HCT116 (cell line): ENCODE measurements around the gene GMPR2. TPM values are rescaled to one million over a fixed set of nuclear protein-coding genes. Genes with fewer than 3 reads are reported as not detected.

Source experiments
- ATAC-seq: fragments of 200-7000 bp; cut with Tn5 transposase; 2 replicates; pipeline ENCODE4 v1.9.1; 2020; ENCODE audit warnings: mild to moderate bottlenecking, moderate library complexity
- BruUV-seq: library from RNA; stranded (reverse); fragments of 400-500 nt; replicated peaks from 2 replicates; lab custom pipeline; 2021; lab: Mats Ljungman, UMichigan
- CTCF ChIA-PET: fragments of 300-600 bp; sonication (Branson Sonifier 250); formaldehyde crosslinking; loops from one replicate; lab custom pipeline; 2021; ENCODE audit warnings: antibody characterized with exemption; lab: Charles Lee
- POLR2A ChIA-PET: fragments of 300-600, 350-600 bp; sonication (Branson Sonifier 250); formaldehyde crosslinking; loops from one replicate; lab custom pipeline; 2021; ENCODE audit warnings: antibody characterized with exemption; lab: Charles Lee
- RAD21 ChIA-PET, 2 experiments: fragments of 300-600 bp; sonication (Branson Sonifier 250); formaldehyde crosslinking; loops; one replicate each; lab custom pipeline; 2023; ENCODE audit warnings: low total read pairs in 2 of 2; ENCODE audit not compliant: uncharacterized antibody in 2 of 2, unreplicated experiment in 2 of 2, low non-redundant PET in 1 of 2; lab: Charles Lee
- DNase-seq: peaks from one replicate; pipeline ENCODE4 v3.0.0-alpha.2; 2010; ENCODE audit warnings: low read depth, low spot score
- H2AFZ ChIP-seq: fragments of 200-600 bp; shearing (Covaris generic), sonication (generic); 2 replicates; pipeline ENCODE4 v1.6.1; 2017; ENCODE audit warnings: low read depth, mixed run types, mixed read lengths, antibody characterized with exemption, low read length; ENCODE audit not compliant: poor library complexity, severe bottlenecking
- H3K27ac ChIP-seq: 2 replicates; pipeline ENCODE4 v1.5.1; 2012; ENCODE audit warnings: low read depth, low read length
- H3K27me3 ChIP-seq: fragments of 200-600 bp; sonication (generic); 2 replicates; pipeline ENCODE4 v1.6.1; 2016; ENCODE audit warnings: mixed run types, low read length, mixed read lengths; ENCODE audit not compliant: insufficient read depth
- H3K36me3 ChIP-seq, 2 experiments: fragments of 200-500 bp in 1 of 2; fragments of 200-600 bp in 1 of 2; sonication (Bioruptor generic) in 1 of 2; sonication (generic) in 1 of 2; 2 replicates each; pipeline versions ENCODE4 v1.5.1 to v1.6.1; 2014 to 2016; ENCODE audit warnings: low read length in 2 of 2, inconsistent platforms in 1 of 2, mixed read lengths in 1 of 2, mixed run types in 1 of 2; ENCODE audit not compliant: insufficient read depth in 2 of 2, control insufficient read depth in 1 of 2
- H3K4me1 ChIP-seq, 2 experiments: fragments of 200-600 bp in 1 of 2; sonication (generic) in 1 of 2; 2 replicates each; pipeline versions ENCODE4 v1.5.1 to v1.6.1; 2012 to 2017; ENCODE audit warnings: low read length in 2 of 2, inconsistent platforms in 1 of 2, mild to moderate bottlenecking in 1 of 2, mixed read lengths in 1 of 2, mixed run types in 1 of 2, moderate library complexity in 1 of 2; ENCODE audit not compliant: insufficient read depth in 2 of 2, control insufficient read depth in 1 of 2
- H3K4me2 ChIP-seq: fragments of 200-600 bp; sonication (generic); 2 replicates; pipeline ENCODE4 v1.6.1; 2017; ENCODE audit warnings: mixed run types, low read length, mixed read lengths
- H3K4me3 ChIP-seq, 2 experiments: fragments of 200-600 bp in 1 of 2; sonication (generic) in 1 of 2; replicated peaks in 1 of 2; 2 replicates each; pipeline ENCODE4 v1.5.1; 2011 to 2016; ENCODE audit warnings: low read length in 2 of 2, control low read depth in 1 of 2, low read depth in 1 of 2, mild to moderate bottlenecking in 1 of 2, mixed read lengths in 1 of 2, mixed run types in 1 of 2
- H3K79me2 ChIP-seq: fragments of 200-600 bp; sonication (generic); 2 replicates; pipeline ENCODE4 v1.6.1; 2017; ENCODE audit warnings: mild to moderate bottlenecking, mixed run types, low read length, moderate library complexity, mixed read lengths; ENCODE audit not compliant: insufficient read depth
- H3K9ac ChIP-seq: fragments of 200-600 bp; sonication (generic); 2 replicates; pipeline ENCODE4 v1.6.1; 2016; ENCODE audit warnings: low read length, mixed read lengths
- H3K9me2 ChIP-seq: fragments of 200-600 bp; sonication (generic), shearing (Covaris generic); 2 replicates; pipeline ENCODE4 v1.6.1; 2017; ENCODE audit warnings: mixed run types, mild to moderate bottlenecking, moderate library complexity; ENCODE audit not compliant: insufficient read depth
- H3K9me3 ChIP-seq, 2 experiments: fragments of 200-500 bp in 1 of 2; fragments of 200-600 bp in 1 of 2; sonication (Bioruptor generic) in 1 of 2; sonication (generic) in 1 of 2; 2 replicates each; pipeline ENCODE4 v1.6.1; 2014 to 2017; ENCODE audit warnings: low read length in 2 of 2, mixed read lengths in 2 of 2, inconsistent platforms in 1 of 2, low read depth in 1 of 2, mild to moderate bottlenecking in 1 of 2, mixed run types in 1 of 2, moderate library complexity in 1 of 2; ENCODE audit not compliant: control insufficient read depth in 1 of 2, insufficient read depth in 1 of 2
- H4K20me1 ChIP-seq: fragments of 200-600 bp; sonication (generic), shearing (Covaris generic); 2 replicates; pipeline ENCODE4 v1.6.1; 2017; ENCODE audit warnings: mixed run types, mild to moderate bottlenecking, moderate library complexity; ENCODE audit not compliant: insufficient read depth
- ATF3 ChIP-seq: IDR thresholded peaks from 2 replicates; pipeline ENCODE4 v1.6.1; 2012
- CBX3 ChIP-seq: IDR thresholded peaks from 2 replicates; pipeline ENCODE4 v1.6.1; 2012; ENCODE audit warnings: low read depth
- EGR1 ChIP-seq: IDR thresholded peaks from 2 replicates; pipeline ENCODE4 v1.6.1; 2012; ENCODE audit warnings: low read depth
- FOSL1 ChIP-seq: IDR thresholded peaks from 2 replicates; pipeline ENCODE4 v1.6.1; 2012; ENCODE audit warnings: low read depth
- POLR2AphosphoS5 ChIP-seq: IDR thresholded peaks from 2 replicates; pipeline ENCODE4 v1.6.1; 2011; ENCODE audit warnings: mild to moderate bottlenecking, low read depth, low read length, moderate library complexity
- SIN3A ChIP-seq: IDR thresholded peaks from 2 replicates; pipeline ENCODE4 v1.6.1; 2012; ENCODE audit warnings: low read depth
- SP1 ChIP-seq: IDR thresholded peaks from 2 replicates; pipeline ENCODE4 v1.6.1; 2012; ENCODE audit warnings: low read depth
- TCF7L2 ChIP-seq: IDR thresholded peaks from 2 replicates; pipeline ENCODE4 v1.7.0; 2011; ENCODE audit warnings: borderline replicate concordance, inconsistent platforms; ENCODE audit not compliant: insufficient read depth, insufficient read length; ENCODE audit errors: extremely low read depth
- ZNF274 ChIP-seq: fragments of 200-500 bp; sonication (Bioruptor generic); IDR thresholded peaks from 2 replicates; pipeline ENCODE4 v1.6.1; 2014; ENCODE audit warnings: mild to moderate bottlenecking, low read depth, low read length, inconsistent platforms
- intact Hi-C: fragments of 100-400 bp; cut with micrococcal nuclease; formaldehyde crosslinking; loops from 2 replicates; pipeline ENCODE4 v1.10.0; 2022
- total RNA-seq: library from RNA; stranded (reverse); gene quantifications from one replicate; pipeline ENCODE4 v1.2.1, GENCODE V29; 2021; ENCODE audit not compliant: unreplicated experiment
- TF ChIP-seq, protein P1 (sequence below), 3 experiments: fragments of 200-600 bp in 1 of 3; sonication (generic) in 1 of 3; IDR thresholded peaks in 2 of 3; conservative IDR thresholded peaks in 1 of 3; 2 replicates each; pipeline ENCODE4 v1.5.1; 2012 to 2017; ENCODE audit warnings: low read depth in 2 of 3, low read length in 2 of 3, antibody characterized with exemption in 1 of 3, borderline replicate concordance in 1 of 3, control low read depth in 1 of 3, mild to moderate bottlenecking in 1 of 3, mixed read lengths in 1 of 3, mixed run types in 1 of 3, moderate library complexity in 1 of 3; ENCODE audit not compliant: insufficient read depth in 1 of 3

Gene GMPR2
- total RNA-seq, 1 experiment from 2014 or later: 66.9 TPM

GRCh38 chr14:24192933-24193332, 39.8 kb upstream of the GMPR2 start:
- Histone ChIP-seq H3K27me3 (no peaks in the 10 kb centered on the region), H4K20me1 (no peaks in the 10 kb centered on the region), H3K79me2 (peaks cover 39% of the 10 kb centered on the region), H2AFZ (no peak overlapping the region), H3K27ac (no peak overlapping the region), H3K4me1 (peaks cover 23 to 35% of the 10 kb centered on the region in 2 experiments), H3K4me2 (no peak overlapping the region), H3K36me3 (peaks cover 8 to 12% of the 10 kb centered on the region in 2 experiments; a peak in 3 of 4 replicates), H3K9me3 (no peaks in the 10 kb centered on the region), H3K9me2 (no peaks in the 10 kb centered on the region), H3K9ac (no peak overlapping the region), H3K4me3 (no peak overlapping the region)
- TF ChIP-seq EGR1: no peak
- no peak for TF ChIP-seq ZNF274
- TF ChIP-seq FOSL1: no peak
- TF ChIP-seq POLR2AphosphoS5: no peak
- TF ChIP-seq, protein P1, sequence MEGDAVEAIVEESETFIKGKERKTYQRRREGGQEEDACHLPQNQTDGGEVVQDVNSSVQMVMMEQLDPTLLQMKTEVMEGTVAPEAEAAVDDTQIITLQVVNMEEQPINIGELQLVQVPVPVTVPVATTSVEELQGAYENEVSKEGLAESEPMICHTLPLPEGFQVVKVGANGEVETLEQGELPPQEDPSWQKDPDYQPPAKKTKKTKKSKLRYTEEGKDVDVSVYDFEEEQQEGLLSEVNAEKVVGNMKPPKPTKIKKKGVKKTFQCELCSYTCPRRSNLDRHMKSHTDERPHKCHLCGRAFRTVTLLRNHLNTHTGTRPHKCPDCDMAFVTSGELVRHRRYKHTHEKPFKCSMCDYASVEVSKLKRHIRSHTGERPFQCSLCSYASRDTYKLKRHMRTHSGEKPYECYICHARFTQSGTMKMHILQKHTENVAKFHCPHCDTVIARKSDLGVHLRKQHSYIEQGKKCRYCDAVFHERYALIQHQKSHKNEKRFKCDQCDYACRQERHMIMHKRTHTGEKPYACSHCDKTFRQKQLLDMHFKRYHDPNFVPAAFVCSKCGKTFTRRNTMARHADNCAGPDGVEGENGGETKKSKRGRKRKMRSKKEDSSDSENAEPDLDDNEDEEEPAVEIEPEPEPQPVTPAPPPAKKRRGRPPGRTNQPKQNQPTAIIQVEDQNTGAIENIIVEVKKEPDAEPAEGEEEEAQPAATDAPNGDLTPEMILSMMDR (IDR thresholded peaks at IDR 0.05 in 2 of 3, conservative IDR thresholded peaks at IDR 0.05 in 1 of 3; ENCODE audit: borderline replicate concordance in 1 of 3, insufficient read depth in 1 of 3, low read depth in 2 of 3, low read length in 2 of 3): no peak
- TF ChIP-seq SP1: no peak
- no peak for TF ChIP-seq SIN3A
- TF ChIP-seq TCF7L2: no peak
- TF ChIP-seq ATF3: no peak
- TF ChIP-seq CBX3: no peak
- ChIA-PET POLR2A (no interaction called here), CTCF (no interaction called here), RAD21 (no interaction called here)
- DNase-seq: no peak
- ATAC-seq: no peak
- BruUV-seq: no TSS peak
- intact Hi-C loops: no loop called here
